Glomerular visceral epithelial cell (primary cell): Measurements from ENCODE around the gene RBM26.

ENCODE experiments used
- DNase-seq: peaks from one replicate; pipeline ENCODE4 v3.0.0-alpha.2; 2016; ENCODE audit errors: extremely low spot score

The RBM26 gene

DNA sequence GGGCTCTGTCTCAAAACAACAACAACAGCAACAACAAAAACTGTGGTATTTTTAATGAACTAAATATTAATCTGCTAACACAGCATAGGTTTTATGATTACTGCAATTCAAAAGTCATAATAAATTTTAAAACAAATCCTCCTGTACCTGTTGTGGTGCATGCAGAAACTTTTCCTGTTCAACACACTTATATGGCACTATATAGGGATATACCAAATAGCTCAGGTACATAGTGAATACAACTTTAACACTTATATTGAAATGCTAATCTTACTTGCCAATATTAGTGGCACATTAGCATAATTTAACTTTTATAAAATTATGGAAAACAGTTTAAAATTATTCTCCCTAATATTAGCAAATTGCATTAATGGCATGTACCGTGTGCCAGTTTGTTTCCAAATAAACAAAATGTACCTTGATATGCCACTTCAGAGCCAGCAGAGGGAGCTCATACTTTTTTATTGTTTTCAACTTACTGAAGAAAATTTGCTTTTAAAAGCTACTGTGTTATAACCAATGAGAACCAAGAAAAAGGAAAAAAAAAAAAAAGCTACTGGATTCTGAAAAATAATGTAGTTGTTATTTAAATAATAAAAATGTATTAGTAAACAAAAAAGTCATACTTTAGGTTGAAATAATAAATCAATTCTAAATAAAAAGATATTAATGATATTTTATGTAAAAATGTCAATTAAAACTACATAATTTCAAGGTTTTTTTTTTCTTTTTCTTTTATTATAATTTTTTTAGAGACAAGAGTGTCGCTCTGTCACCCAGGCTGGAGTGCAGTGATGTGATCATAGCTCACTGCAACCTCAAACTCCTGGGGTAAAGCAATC lies 18.0 kb upstream of the RBM26 start:
- peak; percentile 53 for DNase-seq

DNA sequence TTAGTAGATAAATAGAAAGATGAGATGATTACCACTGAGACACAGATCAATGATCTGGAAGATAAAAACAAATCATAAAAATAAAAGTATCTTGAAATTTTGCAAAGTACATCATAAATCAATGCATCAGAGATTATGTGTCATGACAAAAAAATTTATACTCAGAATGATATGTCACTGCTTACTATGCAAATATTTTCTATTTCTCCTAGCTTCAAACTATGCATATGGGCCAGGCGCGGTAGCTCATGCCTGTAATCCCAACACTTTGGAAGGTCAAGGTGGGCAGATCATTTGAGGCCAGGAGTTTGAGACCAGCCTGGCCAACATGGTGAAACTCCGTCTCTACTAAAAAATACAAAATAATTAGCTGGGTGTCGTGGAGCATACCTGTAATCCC lies 17.3 kb upstream of the RBM26 start:
- DNase-seq = no peak

DNA sequence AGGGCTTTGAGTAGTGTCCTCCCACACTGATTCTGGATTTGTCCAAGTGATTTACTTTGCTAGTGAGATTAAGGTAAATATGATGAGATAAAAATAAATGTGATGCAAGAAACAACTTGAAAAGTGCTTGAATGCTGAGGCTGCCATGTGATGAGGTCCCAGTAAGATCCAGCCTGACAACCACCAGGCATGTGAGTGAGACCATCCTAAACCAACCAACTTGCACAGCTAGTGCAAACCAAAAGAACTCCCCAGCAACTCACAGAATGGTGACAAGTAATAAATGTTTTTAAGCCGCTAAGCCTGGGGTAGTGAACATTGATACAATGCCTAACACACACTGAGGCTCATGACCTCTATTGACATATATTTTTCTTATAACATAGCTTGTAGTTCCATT lies 13.3 kb upstream of the RBM26 start:
- no peak for DNase-seq

DNA sequence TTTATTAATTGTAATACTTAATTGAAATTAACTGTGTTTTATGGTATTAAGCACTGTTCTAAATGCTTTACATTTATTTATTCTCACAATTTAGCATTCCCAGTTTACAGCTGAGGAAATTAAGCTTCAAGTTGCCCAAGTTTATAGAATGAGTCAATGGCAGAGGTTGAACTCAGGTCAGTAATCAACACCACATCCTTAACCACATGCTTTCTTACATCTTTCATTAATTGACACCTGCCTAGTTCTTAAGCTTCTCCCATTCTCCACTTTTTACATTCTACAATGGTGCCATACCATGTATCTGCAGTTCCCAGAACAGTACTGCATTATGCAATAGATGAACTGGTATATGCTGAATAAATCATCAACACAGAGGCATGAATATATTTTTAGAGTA lies 11.7 kb upstream of the RBM26 start:
- DNase-seq = peak; percentile 21

DNA sequence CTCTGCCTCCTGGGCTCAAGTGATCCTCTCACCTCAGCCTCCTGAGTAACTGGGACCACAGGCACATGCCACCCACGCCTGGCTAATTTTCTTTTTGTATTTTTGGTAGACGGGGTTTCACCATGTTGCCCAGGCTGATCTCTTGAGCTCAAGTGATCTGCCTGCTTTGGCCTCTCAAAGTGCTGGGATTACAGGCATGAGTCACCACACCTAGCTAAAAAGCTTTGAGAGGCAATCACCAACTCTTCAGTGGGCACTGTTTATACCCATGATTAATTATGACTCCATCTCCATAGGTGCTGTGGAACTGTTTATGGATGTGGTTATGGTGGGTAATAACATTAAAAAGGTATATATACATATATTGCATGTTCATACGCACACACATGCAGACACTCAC lies 7.5 kb upstream of the RBM26 start:
- DNase-seq = no peak

DNA sequence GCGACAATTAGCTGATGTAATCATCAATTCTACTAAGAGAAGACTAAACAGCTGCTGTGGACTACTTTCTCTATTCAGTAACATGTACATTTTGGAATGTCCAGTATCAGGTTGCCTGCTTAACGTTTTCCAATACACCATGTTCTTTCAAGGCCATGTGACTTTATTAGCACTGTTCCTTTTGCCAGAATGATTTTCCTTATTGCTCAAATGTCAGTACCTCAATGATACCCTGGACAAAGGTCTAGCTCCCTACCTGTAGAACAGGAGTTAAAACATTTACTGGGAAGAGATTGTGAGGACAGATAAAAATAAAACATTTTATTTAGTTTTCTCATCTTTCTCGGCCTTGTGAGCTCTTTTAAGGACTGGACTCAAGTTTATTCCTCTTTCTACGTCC lies 3.8 kb upstream of the RBM26 start:
- DNase-seq = no peak

DNA sequence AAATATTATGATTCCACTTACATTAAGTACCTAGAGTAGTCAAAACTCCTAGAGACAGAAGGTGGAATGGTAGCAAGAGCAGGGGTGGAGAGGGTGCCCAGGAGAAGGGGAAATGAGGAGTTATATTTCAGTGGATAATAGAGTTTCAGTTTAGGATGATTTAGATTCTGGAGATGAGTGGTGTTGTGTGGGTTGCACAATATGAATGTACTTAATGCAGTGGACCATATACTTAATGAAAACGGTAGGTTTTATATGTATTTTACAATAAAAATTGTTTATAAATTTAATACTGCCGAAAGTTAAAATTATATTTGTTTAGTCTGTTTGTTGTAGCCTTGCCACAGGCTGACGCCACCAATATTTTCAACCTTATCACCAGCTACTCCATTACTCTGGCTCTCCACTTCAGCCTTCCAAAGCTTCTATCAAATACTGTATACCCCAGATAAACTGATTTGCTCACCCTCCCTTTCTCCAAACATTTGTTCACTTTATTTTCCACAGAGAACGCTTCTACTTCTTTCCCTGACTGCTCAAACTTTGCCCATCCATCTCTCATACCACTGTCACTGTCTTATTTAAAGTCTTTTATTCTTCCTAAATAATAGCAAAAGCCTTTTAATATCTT lies 1.4 kb upstream of the RBM26 start:
- no peak for DNase-seq

DNA sequence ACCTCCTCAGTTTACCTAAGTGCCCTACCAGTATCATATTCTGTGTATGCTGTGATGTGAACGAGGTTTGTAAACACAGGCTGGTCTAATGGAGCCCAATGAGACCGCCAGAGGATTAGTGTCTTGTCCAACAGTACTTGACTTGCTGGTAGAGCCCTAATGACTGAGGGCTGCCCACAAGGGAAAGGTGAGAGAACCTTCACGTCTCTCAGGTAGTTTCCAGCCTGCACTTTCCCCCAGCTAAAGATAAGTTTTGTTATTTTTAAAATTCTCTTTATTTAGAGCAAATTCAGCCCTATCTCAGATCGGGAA lies 498 bp upstream of the RBM26 start:
- no peak for DNase-seq

DNA sequence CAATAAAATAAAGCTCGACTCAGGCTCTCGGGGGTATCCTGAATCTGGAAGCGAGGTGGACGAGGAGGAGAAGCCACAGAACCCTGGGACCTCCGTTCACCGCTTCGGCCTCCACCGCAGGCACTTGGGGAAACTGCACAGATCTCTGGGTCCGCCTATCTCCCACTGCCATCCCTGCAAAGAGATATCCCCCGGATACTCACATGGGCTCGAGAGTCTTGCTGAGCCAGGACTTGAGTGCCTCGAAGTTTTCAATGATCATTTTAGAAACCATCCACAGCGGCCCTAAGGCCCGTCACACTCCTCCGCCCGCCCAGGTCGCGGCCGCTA lies 589 bp downstream of the RBM26 start:
- peak; percentile 21 for DNase-seq

DNA sequence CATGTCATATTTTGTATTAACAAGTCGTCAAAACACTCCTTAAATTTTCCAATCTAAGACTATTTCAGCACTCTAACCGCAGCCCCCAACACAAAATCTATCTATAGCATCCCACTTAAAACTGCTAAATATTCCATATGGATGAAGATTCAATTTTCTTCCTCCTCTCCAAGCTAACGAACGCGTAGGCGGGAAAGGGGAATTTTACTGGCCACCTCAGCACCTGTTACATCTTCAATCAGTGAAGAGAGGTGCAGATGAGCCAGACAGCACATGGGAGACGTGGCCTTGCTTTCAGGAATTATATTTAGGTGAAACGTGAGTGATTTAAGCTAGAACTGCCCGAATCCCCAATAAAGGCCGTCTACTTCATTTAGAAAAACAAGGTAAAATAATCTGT lies 1.1 kb downstream of the RBM26 start:
- no peak for DNase-seq

DNA sequence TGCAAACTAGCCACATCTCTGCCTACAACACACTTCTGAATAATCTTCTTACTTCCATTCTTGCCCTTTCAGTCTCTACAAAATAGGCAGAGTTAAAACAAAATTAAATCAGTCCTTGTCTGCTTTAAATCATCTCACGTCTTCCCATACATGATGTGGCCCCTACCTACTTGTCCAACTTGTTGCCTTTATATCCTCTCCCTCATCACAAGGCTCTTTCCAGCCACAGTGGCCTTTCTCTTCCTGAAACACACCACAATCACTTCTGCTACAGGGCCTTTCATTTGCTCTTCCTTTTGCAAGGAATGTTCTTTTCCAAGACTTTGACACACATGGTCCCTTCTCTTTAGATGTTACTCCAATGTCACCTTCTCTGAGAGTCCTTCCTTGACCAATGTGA lies 1.7 kb downstream of the RBM26 start:
- DNase-seq = no peak

DNA sequence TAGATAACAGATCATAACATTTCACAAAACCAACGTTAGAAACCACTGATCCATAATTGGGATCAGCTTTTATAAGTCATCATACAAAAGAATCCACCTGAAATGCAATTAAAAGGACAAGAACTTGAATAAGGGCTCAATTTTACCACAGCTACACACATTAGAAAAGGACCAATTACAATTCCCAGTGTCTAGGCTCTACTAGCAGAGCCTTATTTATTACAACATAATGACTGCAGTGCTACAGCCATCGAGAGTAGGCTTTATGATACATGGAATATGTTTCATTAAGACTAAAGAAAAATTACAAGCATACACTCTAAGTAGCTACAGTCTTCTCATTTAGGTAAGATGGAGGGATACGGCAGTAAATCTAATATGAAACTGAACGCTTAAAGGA lies 2.9 kb downstream of the RBM26 start:
- DNase-seq = no peak

DNA sequence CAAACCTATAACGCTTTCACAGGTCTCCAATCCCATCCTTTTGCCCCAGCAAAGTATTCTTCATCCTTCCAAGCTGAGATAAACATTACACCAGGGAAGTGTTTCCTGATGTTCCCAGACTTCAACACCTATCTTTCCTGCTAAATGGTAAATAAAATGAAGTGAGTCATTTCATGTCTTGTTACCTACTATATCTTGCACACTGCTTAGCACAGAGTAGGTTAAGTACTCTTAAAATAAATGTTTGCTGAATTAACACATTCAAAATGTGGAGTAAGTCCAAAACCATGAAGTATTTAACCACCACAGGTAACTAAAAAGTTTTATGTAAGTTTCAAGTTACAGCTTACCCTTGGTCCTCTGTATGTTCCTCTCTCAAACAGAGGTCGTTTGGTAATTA lies 3.4 kb downstream of the RBM26 start:
- no peak for DNase-seq

DNA sequence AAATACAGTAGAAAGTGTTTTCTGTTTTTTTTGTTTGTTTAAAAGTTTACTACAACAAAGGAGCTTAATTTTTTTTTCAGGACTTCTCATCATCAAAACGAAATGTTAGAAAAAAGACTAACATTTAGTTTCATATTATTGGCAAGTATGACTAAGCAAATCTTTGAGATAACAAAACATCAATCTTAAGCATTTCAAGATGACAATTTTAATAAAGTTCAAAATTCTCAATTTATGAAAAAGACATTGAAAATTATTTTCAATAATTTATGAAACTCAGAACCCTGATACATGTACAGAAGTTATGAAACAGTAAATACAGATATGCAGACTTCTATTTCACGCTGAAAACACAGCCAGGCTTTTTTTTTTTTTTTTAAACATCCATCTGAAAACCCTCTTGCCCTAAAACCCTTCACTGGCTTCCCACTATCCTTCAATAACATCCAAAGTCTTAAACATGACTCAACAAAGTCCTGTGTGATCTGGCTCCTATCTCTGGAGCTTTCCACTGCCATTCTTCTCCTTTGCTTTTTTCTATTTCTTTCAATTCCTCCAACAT lies 3.9 kb downstream of the RBM26 start:
- DNase-seq = no peak

DNA sequence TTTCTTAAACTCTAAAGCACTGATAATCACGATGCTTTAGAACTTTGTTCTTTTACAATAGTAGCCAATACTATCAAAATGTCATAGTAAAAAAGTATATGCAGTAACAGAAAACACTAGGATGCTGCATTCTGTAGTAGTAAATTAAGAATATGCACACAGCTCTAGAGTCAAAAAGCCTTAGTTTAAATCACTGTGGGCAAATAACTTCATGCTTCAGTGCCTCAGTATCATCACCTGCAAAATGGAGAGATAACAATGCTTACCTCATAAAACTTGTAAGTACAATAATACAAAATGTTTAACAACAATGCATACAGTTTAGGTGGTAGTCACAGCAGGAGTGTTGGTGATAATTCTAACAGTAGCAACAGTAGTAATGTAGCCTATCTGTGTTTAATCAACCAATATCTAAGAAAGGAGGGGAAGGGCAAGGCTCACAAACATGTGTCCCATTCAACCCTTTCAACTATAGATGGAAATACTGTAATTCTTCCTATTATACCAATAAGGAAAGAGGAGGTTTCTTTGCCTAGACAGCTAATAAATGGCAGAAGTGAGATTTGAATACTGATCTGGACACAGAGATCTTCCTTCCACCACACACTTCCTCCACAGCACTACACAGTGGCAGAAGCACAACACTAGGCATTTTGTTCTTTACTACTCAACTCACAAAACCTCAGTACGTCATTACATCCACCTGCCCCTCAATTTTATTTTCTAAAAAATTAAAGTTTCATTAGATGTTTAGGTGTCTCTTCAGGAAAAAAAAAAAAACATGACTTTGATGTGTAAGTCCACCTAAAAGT lies 4.6 kb downstream of the RBM26 start:
- no peak for DNase-seq

DNA sequence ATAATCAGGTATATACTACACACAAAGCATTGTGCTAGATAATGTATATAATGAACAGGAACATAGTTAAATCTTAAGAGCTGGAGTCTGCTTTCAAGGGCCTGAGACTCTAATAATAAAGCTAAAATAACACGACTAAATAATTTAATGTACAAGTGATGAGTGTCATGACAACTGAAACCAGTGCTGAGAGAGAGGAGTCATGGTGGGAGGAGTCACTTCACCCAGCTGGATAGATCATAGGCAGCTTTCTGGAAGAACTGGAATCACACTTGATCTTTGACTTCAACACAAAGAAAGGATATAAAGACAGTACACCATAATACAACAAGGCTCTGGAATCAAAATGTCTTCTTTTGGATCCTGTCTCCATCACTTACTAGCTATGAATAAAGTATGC lies 7.1 kb downstream of the RBM26 start:
- no peak for DNase-seq

DNA sequence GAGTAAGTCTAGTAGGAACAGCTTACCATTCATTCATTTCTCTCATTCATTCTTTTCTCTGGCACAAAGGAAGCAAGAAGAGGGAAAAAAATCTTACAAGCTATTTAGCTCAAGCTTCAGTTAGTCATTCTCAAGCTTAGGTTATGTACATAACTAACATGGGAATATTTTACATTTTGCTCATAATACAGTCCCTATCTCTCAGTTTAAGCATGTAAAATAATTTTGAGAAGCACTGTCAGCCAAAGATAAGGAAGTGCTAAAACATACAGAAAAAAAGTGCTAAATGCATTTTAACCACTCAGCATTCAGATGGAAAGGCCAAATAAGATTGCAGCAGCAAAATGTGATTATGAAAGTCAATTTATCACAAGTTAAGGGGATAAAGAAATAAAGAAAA lies 7.9 kb downstream of the RBM26 start:
- no peak for DNase-seq

DNA sequence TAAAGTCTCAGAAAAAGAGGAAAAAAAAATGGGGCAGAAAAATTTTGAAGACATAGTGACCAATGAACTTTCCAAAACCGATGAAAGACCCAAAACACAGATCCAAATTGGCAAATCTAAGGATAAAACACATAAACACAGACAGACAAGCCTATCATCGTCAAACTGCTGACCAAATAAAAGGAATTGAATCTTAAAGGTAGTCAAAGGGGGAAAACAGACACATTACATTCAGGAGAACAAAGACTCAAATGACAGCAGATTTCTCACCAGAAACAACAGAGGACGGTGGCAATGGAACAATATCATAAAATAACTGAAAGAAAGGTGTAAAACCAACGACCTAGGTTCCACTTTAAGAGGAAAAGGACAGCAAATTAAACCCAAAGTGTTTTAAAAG lies 10.2 kb downstream of the RBM26 start:
- DNase-seq = no peak

DNA sequence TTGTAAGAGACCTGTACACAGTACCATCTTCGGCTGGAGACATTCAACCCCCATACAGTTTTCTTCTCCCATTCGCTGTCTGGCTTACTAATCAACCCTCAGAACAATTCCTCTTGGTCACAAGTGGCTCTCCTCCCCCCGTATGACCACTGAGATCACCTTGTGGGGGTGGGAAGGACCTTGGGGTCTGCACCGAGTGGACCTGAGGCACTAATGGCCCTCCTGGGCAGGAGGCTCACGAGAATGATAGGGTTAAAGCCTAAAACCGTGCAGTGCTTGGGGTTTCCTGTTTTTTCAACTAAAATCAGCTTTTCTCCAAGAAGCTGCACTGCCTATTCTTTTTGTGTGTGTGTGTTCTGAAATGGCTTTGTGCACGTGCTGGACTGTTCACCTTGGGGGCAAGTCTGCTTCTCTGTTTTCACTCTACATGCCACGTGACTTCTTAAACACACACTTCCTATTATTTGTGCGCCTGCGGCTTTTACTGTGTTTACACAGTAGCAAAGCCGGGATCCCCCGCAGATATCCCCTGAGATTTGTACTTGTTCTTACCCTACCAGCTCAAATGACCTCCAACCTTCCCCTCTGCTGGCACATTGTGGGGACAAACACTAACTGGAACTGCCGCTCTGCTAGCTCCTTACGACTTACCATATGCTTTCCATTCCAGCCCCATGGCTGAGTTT lies 12.3 kb downstream of the RBM26 start:
- DNase-seq = peak; percentile 36

DNA sequence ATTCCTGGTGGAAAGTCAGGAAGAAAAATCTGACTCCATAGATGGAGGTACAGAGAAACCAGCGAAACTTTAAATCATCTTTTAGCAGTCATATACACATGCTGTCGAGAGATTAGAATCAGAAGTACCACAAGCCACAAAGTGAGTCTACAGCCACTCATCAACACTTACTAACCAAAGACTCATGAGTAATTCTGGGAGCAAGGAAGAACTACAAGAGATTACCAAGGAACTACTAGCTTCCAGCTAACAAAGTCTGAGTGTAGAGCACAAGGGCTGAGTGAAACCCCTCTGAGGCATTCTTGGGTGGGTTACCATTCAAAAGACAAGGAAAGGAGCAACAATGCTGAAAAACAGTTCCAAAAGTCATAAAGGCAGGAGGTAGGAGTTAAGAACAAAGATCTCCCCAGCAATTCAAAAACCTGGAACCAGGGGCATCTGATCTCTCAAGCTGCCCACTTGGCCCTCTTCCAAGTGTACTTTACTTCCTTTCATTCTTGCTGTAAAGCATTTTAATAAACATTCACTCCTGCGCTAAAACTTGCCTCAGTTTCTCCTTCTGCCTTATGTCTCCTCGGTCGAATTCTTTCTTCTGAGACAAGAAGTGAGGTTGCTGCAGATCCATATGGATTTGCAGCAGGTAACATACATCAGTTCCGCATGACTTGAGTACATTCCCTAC lies 13.0 kb downstream of the RBM26 start:
- DNase-seq = peak; percentile 74

DNA sequence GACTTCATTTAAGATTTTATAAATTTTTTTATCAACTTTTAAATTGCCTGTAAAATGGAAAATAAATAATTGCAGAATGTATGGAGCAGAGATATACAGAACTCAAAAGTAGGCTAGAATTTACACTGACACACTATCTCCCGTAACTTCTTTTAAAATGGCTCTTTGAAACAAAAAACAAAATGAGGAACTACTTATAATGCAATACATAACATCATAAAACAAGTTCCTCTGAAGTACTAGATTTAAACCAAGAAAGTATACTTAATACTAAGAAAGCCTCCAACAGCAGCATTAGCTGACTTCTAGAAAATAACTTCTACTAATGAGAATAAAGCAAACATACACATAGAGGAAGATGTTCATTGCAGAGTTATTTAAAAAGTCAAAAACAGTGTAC lies 17.0 kb downstream of the RBM26 start:
- DNase-seq = no peak

DNA sequence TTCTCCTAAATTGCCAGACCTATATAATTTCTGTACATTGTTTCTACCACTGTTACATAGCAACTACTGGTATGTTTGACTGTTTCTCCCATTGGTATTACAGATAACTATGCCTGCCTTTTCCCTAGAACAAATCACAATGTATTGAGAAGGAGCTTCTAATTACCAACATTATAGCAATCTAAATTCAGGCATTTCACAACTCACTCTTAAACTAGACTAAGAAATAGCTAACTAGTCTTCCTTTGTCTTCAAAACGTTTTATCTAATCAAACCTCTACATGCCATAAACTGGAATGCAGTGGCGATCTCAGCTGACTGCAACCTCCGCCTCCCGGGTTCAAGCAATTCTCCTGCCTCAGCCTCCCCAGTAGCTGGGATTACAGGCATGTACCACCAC lies 18.2 kb downstream of the RBM26 start:
- DNase-seq = no peak
